Epithelial cell of esophagus (primary cell): ENCODE measurements around the gene MRC2.

ENCODE experiments used
- DNase-seq: peaks from one replicate; pipeline ENCODE4 v3.0.0; 2010; ENCODE audit warnings: low read depth
- H3K4me3 ChIP-seq: 2 replicates; pipeline ENCODE4 v1.5.1; 2011; ENCODE audit warnings: mild to moderate bottlenecking, low read length, control low read depth
- CTCF ChIP-seq: IDR thresholded peaks from 2 replicates; pipeline ENCODE4 v1.5.1; 2011; ENCODE audit warnings: low read depth, mild to moderate bottlenecking, low read length, control low read depth, inconsistent platforms; ENCODE audit not compliant: insufficient read depth; ENCODE audit errors: missing control alignments

The MRC2 gene

GRCh38 chr17:62713086-62713881, 85.8 kb downstream of the MRC2 start:
- no peak overlapping the region for H3K4me3 ChIP-seq
- TF ChIP-seq CTCF = no peak
- DNase-seq = no peak

- TF ChIP-seq CTCF = no peak
- H3K4me3 ChIP-seq = no peak overlapping the region
- peak; percentile 30 for DNase-seq
Observed at GRCh38 chr17:62714016-62714777, 86.7 kb downstream of the MRC2 start.

- H3K4me3 ChIP-seq = no peak overlapping the region
- no peak for DNase-seq
- TF ChIP-seq CTCF = no peak
Observed at GRCh38 chr17:62715882-62716390, 88.5 kb downstream of the MRC2 start.

- H3K4me3 ChIP-seq = no peak overlapping the region
- no peak for TF ChIP-seq CTCF
- DNase-seq = no peak
Observed at GRCh38 chr17:62716834-62717588, 89.5 kb downstream of the MRC2 start.

- no peak for TF ChIP-seq CTCF
- no peak for DNase-seq
- H3K4me3 ChIP-seq = no peak overlapping the region
Observed at GRCh38 chr17:62717589-62717855, 90.1 kb downstream of the MRC2 start.

- no peak for DNase-seq
- TF ChIP-seq CTCF = no peak
- H3K4me3 ChIP-seq = no peak overlapping the region
Observed at GRCh38 chr17:62717889-62718288, 90.4 kb downstream of the MRC2 start.
